ENCODE measurements around the gene GPR89B. TPM values are rescaled to one million over a fixed set of nuclear protein-coding genes. Genes with fewer than 3 reads are reported as not detected.
"Not testable (repeated sequence)": the region's sequence is repeated elsewhere in the genome, so short reads cannot be mapped to it uniquely, and the experiment has no call there.

The GPR89B gene
- 10 to 100 TPM; 10.9 to 14.7 (median 12.3) TPM for total RNA-seq (2021; fragmentation: NEBNext Ultra II Directional; extraction: Animal tissue kit (Norgen Biotek cat#: 25700))
- long read RNA-seq, transcript GPR89B-201 (14 exons, 1,934 nt): major isoform, 24 of 31 reads
- long read RNA-seq, partial matches to known transcripts: 0 of 31 reads
- long read RNA-seq, other reads (novel, unspliced or antisense): 6 of 31 reads

DNA sequence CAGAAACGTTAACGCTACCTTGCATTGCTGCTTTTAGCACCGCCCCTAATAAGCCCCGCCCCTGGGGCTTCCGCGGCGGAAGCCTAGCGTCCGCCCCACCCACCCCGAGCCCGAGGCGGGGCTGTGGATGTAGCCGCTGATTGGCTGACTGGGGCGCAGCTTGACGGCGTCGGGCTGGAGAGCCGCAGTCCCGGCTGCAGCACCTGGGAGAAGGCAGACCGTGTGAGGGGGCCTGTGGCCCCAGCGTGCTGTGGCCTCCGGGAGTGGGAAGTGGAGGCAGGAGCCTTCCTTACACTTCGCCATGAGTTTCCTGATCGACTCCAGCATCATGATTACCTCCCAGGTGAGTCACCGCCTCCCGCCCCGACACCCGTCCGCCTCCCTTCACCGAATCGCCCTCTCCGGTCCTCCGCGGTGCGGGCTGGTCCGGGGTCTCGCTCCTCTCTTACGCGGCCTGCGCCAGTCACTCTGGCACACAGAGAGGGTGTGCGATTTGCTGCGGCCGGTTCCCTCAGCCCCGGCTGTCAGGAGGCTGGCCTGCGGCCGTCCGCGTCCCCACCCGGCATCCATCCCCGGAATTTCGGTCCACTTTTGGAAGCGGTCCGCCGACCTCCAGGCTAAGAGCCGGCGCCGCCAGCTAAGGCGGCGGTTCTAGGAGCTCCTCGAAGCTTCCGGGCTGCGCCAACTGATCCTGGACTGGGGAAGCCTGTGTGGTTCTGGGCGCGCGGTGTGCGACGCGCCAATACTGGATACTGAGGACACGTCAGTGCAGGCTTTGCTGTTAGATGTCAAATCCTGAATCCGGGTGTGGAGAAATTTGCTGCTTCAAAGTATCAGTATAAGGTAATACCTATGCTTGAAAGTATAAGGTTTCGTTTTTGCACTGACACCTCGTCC lies at the start of gene GPR89B:
Gene GPR89B, plus strand, starts transcription at position 185 of the 897 bp plus-strand sequence. Its CDS starts 117 bp downstream, at position 302.
- peak; percentile 83 for DNase-seq
- not testable (repeated sequence) for H3K36me3 Mint-ChIP-seq (ENCODE audit: low read depth); H3K27me3 Mint-ChIP-seq (ENCODE audit: insufficient read depth); H3K9me3 Mint-ChIP-seq
- Mint-ChIP-seq H3K4me1 (ENCODE audit: low read depth) (peaks cover 17% of the 10 kb centered on the region), H3K4me3 (peak within 1 kb of the TSS; percentile 85), H3K27ac (peak within 1 kb of the TSS; percentile 38)

DNA sequence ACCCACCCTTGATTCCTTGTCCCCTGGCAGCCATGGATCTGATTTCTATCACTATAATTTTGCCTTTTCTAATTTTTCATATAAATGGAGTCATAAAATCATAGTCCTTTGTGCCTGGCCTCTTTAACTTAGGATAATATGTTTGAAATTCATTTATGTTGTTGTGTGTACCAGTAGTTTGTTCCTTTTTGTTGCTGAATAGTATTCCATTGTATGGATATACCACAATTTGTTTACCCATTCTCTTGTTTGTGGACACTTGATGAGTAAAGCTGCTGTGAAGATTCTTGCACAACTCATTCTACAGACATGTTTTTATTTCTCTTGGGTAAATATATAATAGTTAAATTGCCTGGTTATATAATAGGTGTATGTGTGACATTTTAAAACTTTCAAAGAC lies 48.3 kb upstream of the GPR89B start:
- Mint-ChIP-seq H3K4me3 (no peak overlapping the region), H3K4me1 (ENCODE audit: low read depth) (no peaks in the 10 kb centered on the region), H3K36me3 (ENCODE audit: low read depth) (no peaks in the 10 kb centered on the region), H3K9me3 (no peaks in the 10 kb centered on the region; the same call in 1 of the 2 replicates), H3K27me3 (ENCODE audit: insufficient read depth) (peaks cover 2% of the 10 kb centered on the region; the same call in 1 of the 2 replicates), H3K27ac (no peak overlapping the region)
- DNase-seq: no peak
- TF ChIP-seq, protein P1, sequence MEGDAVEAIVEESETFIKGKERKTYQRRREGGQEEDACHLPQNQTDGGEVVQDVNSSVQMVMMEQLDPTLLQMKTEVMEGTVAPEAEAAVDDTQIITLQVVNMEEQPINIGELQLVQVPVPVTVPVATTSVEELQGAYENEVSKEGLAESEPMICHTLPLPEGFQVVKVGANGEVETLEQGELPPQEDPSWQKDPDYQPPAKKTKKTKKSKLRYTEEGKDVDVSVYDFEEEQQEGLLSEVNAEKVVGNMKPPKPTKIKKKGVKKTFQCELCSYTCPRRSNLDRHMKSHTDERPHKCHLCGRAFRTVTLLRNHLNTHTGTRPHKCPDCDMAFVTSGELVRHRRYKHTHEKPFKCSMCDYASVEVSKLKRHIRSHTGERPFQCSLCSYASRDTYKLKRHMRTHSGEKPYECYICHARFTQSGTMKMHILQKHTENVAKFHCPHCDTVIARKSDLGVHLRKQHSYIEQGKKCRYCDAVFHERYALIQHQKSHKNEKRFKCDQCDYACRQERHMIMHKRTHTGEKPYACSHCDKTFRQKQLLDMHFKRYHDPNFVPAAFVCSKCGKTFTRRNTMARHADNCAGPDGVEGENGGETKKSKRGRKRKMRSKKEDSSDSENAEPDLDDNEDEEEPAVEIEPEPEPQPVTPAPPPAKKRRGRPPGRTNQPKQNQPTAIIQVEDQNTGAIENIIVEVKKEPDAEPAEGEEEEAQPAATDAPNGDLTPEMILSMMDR (IDR thresholded peaks at IDR 0.05): no peak

DNA sequence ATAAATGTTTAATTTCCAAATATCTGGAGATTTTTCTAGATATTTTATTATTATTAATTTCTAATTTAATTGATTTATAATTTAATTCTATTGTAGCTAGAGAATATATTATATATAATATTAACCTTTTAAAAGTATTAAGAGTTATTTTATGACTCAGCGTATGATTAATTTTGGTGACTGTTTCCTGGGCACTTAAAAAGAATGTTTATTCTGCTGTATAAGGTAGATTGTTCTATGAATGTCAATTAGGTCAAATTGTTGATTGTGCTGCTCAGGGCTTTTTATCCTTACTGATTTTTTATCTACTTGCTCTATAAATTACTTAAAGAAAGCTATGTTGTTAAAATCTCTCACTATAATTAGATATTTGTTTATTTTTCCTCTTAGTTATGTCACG lies 45.7 kb upstream of the GPR89B start:
- Mint-ChIP-seq H3K4me3 (no peak overlapping the region), H3K4me1 (ENCODE audit: low read depth) (no peaks in the 10 kb centered on the region), H3K27ac (no peak overlapping the region), H3K9me3 (no peaks in the 10 kb centered on the region; the same call in 1 of the 2 replicates), H3K36me3 (ENCODE audit: low read depth) (no peaks in the 10 kb centered on the region), H3K27me3 (ENCODE audit: insufficient read depth) (no peaks in the 10 kb centered on the region; the same call in 1 of the 2 replicates)
- TF ChIP-seq, protein P1 (IDR thresholded peaks at IDR 0.05): no peak
- no peak for DNase-seq

DNA sequence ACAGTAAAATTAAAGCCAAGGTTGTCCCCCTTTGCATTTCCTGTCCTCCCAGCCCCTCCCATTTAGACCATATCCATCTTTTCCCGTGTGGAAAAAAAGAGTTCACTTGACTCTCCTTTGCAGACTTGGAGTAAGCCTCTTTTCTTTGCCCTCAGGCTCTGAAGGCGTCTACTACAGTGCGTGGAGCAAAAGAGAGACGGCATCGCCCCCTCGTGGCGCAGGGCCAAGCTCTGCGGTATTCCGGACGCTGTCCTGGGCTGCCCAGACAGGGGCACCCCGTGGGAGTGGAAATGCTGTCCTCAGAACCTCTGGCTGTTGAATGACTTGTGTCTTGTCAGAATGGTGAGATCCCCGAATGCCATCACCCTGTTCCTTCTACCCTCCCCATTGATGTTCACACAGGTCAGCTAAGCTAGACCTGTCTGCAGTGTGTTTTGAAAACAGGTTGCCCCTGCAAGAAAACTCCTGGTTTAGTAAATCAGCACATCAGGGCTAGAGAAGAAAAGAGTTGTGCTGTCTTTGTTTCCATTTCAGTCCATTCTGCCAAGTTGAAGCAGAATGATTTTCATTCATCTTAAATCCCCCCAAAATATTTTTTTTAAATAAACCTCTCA lies 37.9 kb upstream of the GPR89B start:
- Mint-ChIP-seq H3K36me3 (ENCODE audit: low read depth) (no peaks in the 10 kb centered on the region), H3K9me3 (no peaks in the 10 kb centered on the region), H3K27me3 (ENCODE audit: insufficient read depth) (peaks cover 5% of the 10 kb centered on the region; the same call in 1 of the 2 replicates), H3K4me1 (ENCODE audit: low read depth) (peaks cover 8% of the 10 kb centered on the region; the same call in 1 of the 2 replicates), H3K4me3 (no peak overlapping the region), H3K27ac (no peak overlapping the region)
- TF ChIP-seq, protein P1 (IDR thresholded peaks at IDR 0.05): peak; percentile 76
- DNase-seq: peak; percentile 55

DNA sequence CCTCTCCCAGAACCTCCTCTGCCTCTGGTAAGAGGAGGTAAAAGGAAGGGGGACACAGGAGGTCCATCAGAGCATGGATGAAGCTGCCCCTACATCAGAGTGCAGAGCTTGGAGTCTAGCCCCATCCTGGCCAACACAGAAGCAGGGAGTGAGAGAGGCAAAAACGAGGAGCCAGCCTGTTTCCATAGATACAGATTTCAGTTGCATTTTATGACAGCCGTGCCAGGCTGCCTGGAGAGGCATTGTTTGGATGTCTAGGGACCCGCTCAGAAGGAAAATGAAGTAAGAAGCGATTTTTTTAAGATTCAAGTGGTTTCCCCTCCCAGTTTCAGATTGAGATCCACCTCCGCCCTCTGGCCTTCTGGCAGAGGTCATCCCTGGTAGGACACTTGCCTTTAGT lies 37.1 kb upstream of the GPR89B start:
- DNase-seq: no peak
- Mint-ChIP-seq H3K27ac (no peak overlapping the region), H3K4me3 (no peak overlapping the region), H3K4me1 (ENCODE audit: low read depth) (peaks cover 8% of the 10 kb centered on the region; the same call in 1 of the 2 replicates), H3K9me3 (no peaks in the 10 kb centered on the region), H3K27me3 (ENCODE audit: insufficient read depth) (peaks cover 7% of the 10 kb centered on the region; the same call in 1 of the 2 replicates), H3K36me3 (ENCODE audit: low read depth) (no peaks in the 10 kb centered on the region)
- TF ChIP-seq, protein P1 (IDR thresholded peaks at IDR 0.05): no peak

Data from HFFc6 (cell line).